Urinary bladder (tissue), 4 donors: ENCODE data around the gene GSPT2. TPM values are rescaled to one million over a fixed set of nuclear protein-coding genes. Genes with fewer than 3 reads are reported as not detected.
"Not testable (repeated sequence)": the region's sequence is repeated elsewhere in the genome, so short reads cannot be mapped to it uniquely, and the experiment has no call there.

ENCODE experiments used
- DNase-seq: peaks from one replicate; pipeline ENCODE4 v3.0.0-alpha.2; 2015; ENCODE audit errors: extremely low spot score
- H3K27ac ChIP-seq: one replicate; pipeline ENCODE4 v1.5.1; 2013; ENCODE audit warnings: low read depth, mild to moderate bottlenecking, moderate library complexity
- H3K36me3 ChIP-seq: one replicate; pipeline ENCODE4 v1.6.1; 2013; ENCODE audit warnings: mild to moderate bottlenecking, moderate library complexity; ENCODE audit not compliant: insufficient read depth
- H3K4me1 ChIP-seq: one replicate; pipeline ENCODE4 v1.6.1; 2013; ENCODE audit warnings: mild to moderate bottlenecking, moderate library complexity; ENCODE audit not compliant: insufficient read depth
- H3K4me3 ChIP-seq: one replicate; pipeline ENCODE4 v1.5.1; 2013; ENCODE audit warnings: low read depth, low read length
- WGBS: extraction: QIAGEN DNeasy Blood & Tissue Kit; methylation state at CpG from one replicate; pipeline ENCODE4 v1.1.7; 2013; 5-methylcytosine and 5-hydroxymethylcytosine counted together
- polyA plus RNA-seq: library from polyadenylated mRNA; stranded (reverse); fragments of 200-250 nt; gene quantifications from one replicate; pipeline ENCODE4 v1.2.3, GENCODE V29; 2013
- total RNA-seq: library from RNA; depleted of rRNA; stranded (reverse); fragments of >200 nt; gene quantifications from one replicate; pipeline ENCODE4 v1.2.3, GENCODE V29; 2014
- donor health status: healthy with polysubstance abuse.
- donor health status: healthy.

Gene GSPT2
- total RNA-seq (11.6 TPM), polyA plus RNA-seq (9.2 TPM)

DNA sequence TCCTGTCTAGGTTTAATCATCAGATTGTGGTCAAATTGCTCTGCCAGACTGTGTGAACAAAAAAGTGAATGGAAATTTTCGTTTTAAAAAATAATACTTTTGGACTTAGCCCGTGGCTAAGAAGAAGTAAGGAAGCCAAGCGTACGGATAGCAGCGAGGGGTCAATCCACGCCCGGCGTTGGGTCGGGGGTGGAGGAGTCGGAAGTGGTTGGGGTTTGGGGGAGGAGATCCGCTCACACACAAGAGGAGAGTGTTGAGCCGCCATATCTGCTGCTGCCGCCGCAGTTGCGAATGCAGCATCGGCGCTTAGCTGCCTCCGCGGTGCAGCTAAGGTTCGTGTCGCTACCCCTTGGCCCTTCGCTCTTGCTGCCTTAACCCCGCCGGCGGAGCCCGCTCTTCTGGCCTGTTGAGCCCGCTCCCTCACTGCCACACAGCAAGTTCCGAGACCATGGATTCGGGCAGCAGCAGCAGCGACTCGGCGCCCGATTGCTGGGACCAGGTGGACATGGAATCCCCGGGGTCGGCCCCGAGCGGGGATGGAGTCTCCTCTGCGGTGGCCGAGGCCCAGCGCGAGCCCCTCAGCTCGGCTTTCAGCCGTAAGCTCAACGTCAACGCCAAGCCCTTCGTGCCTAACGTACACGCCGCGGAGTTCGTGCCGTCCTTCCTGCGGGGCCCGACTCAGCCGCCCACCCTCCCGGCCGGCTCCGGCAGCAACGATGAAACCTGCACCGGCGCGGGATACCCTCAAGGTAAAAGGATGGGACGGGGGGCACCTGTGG lies at the start of gene GSPT2:
GSPT2 (plus strand) TSS at position 264 of the 779 bp plus-strand sequence; CDS start at position 449, 185 bp downstream.
- H3K36me3 ChIP-seq: no peaks in the 10 kb centered on the region
- WGBS: under 1% methylated on average over 63 of the region's 63 CpGs
- peak within 1 kb of the TSS; percentile 48 for H3K4me3 ChIP-seq
- DNase-seq: peak; percentile 36
- no peaks in the 10 kb centered on the region for H3K4me1 ChIP-seq
- peak within 1 kb of the TSS; percentile 27 for H3K27ac ChIP-seq

DNA sequence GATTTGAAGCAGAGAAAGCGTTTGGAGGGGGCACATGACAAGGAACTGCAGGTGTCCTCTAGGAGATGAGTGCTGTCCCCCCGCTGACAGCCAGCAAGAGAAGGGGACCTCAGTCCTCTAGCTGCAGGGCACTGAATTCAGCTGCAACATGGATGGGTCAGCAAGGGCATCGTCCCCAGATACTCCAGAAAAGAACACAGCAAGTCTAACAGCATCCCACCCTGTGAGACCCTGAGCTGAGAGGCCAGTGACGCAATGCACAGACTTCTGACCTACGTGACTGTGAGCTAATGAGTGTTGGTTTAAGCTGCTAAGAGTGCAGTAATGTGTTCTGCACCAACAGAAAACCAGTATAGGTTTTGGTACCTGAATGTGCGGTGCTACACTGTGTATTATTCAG lies 49.0 kb upstream of the GSPT2 start:
- Histone ChIP-seq H3K4me3 (no peak overlapping the region), H3K36me3 (no peaks in the 10 kb centered on the region), H3K27ac (no peak overlapping the region), H3K4me1 (no peaks in the 10 kb centered on the region)
- DNase-seq: no peak
- 76% methylated on average over 6 of the region's 6 CpGs for WGBS

DNA sequence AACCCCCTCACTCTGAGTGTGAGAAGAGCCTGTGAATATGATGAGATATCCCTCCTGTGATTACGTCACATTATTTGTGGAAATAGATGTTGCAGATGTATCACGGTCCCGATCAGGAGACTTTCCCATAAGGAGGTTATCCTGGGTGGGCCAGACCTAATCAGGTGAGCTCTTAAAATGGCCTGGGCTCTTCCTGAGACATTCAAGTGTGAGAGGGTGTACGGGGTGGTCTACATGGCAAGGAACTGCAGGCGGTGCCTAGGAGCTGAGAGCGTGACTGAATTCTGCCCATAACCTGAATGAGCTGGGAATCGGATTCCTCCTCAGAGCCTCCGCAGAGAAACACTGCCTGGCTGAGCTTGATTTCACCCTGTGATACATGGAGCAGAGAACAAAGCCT lies 45.8 kb upstream of the GSPT2 start:
- Histone ChIP-seq H3K27ac (no peak overlapping the region), H3K36me3 (no peaks in the 10 kb centered on the region), H3K4me3 (no peak overlapping the region), H3K4me1 (no peaks in the 10 kb centered on the region)
- DNase-seq: no peak
- WGBS: 93% methylated on average over 8 of the region's 8 CpGs

DNA sequence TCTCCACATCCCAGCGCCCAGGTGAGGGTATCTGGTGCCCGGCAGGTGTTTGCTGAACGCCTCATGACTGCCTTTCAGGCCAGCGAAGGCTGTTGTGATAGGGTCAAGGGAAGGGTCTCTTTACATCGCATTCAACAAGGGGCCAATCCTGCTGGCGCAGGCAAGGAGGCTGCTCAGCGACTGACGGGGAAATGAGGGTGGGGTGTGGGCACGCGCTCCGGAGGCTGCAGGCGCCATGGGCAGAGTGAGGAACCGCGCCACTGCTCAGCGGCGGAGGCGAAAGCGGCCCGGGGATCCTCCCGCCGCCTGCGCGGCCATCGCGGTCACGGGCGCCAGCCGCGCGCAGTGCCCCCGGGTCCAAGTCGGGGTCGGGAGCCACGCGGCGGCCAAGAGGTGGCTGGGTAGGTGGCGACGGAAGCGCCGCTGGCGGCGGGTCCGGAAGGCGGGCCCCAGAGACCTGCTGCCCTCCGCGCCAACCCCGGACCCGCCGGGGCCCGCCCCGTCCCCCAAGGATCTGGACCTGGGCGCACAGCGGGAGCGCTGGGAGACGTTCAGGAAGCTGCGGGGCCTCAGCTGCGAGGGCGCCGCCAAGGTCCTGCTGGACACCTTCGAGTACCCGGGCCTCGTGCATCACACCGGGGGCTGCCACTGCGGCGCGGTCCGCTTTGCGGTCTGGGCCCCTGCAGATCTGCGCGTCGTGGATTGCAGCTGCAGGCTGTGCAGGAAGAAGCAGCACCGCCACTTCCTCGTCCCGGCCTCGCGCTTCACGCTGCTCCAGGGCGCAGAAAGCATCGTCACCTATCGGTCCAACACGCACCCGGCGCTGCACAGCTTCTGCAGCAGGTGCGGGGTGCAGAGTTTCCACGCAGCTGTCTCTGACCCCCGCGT lies 32.7 kb upstream of the GSPT2 start, which contains the start of gene CENPVL1:
CENPVL1 (plus strand) TSS at position 236 of the 888 bp plus-strand sequence; CDS start at position 236, 0 bp downstream.
- DNase-seq, H3K36me3 ChIP-seq, H3K4me3 ChIP-seq, H3K27ac ChIP-seq, H3K4me1 ChIP-seq: not testable (repeated sequence)
- no CpG with 5 or more reads among the region's 87 CpGs for WGBS

DNA sequence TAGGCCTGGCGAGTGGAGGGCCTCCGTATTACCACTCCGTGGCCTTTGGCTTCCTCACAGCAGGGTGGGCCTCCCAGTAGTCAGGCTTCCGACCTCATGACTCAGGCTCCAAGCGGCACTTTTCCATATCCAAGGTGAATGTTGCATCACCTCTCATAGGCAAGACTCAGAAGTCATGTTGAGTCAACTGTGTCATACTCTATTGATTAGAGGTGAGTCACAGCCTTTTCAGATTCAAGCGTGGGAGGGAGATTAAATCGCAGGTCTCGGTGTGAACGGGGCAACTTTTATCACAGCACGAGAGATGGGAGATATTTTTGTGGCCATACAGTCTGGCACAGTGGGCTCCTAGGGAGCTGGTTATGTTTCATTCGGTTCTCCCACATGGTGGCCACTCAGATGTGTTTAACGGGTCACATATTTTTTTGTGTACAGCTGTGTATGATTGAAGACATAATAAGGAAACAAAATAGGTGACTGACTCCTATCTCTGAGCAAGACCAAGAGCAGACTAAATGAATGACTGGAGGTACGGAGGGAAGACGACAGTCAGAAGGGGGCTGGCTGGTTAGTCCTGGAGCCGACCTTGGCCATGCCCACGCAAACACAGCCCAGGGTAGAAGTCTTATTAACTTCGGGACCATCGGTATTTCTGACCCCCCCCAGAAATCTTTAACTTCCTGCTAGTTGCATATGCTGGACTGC lies 30.1 kb upstream of the GSPT2 start:
- H3K27ac ChIP-seq, H3K36me3 ChIP-seq, H3K4me1 ChIP-seq, H3K4me3 ChIP-seq, DNase-seq: not testable (repeated sequence)
- no CpG with 5 or more reads among the region's 18 CpGs for WGBS

DNA sequence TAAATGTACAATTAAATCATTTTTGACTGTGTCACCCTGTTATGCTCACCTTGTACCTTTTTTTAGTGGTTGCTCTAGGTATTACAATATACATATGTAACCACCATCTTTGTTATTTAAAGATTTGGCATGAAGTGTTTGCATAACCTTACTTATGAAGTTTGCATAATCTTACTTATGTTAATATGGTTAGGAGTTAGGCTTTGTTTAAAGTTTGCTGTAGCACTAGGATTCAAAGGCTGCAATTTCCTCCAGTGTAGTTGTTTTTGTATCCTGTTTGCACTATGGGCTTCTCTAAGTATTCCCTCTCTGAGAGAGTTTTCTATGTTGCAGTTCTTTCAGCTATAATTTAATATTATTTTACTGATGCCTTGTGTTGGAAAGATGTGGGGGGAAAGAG lies 15.0 kb upstream of the GSPT2 start:
- Histone ChIP-seq H3K4me1 (no peaks in the 10 kb centered on the region), H3K36me3 (no peaks in the 10 kb centered on the region), H3K27ac (no peak overlapping the region), H3K4me3 (no peak overlapping the region)
- no peak for DNase-seq

DNA sequence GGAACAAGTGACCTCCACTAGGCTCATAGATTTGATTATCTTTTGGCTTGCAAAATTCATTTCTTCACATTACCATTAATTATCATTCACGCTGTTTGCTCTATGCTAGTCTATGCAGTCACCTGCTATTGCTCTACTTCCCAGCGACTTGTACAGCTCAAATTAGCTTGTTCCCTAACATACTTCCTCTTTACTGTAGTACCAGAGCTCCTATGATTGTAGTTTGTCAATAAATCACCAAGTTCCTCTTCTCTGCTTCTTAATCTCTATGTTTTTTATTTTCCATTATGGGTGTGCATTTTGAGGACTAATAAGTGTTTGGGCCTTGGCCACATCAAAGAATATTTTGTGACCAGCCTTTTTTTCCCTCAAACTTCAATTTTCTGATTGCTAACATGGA lies 6.2 kb upstream of the GSPT2 start:
- no peaks in the 10 kb centered on the region for H3K4me1 ChIP-seq
- no peak for DNase-seq
- no peak overlapping the region for H3K4me3 ChIP-seq
- H3K27ac ChIP-seq: no peak overlapping the region
- 75% methylated on average over 2 of the region's 2 CpGs for WGBS
- H3K36me3 ChIP-seq: no peaks in the 10 kb centered on the region

DNA sequence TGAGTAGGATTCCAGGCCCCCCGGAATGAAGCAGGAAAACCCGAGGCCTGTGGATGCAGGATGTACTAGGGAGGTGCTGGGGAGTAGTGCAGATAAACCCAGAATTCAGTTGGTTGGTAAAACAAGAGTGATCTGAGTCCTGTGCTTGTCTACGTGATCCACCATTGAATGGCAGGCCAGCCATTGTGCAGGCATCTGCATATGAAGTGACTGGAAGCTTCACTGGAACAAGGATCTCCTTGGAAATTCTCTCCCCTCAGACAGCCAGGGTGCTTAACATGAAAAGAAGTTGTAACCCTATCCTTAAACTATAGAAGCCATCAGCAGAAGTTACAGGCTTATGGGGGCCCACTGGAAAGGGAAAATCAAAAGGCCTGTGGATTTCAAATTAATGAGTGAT lies 656 bp upstream of the GSPT2 start:
- Histone ChIP-seq H3K4me3 (no peak overlapping the region), H3K4me1 (no peaks in the 10 kb centered on the region), H3K36me3 (no peaks in the 10 kb centered on the region), H3K27ac (no peak overlapping the region)
- WGBS: 72% methylated on average over 3 of the region's 3 CpGs
- DNase-seq: no peak

DNA sequence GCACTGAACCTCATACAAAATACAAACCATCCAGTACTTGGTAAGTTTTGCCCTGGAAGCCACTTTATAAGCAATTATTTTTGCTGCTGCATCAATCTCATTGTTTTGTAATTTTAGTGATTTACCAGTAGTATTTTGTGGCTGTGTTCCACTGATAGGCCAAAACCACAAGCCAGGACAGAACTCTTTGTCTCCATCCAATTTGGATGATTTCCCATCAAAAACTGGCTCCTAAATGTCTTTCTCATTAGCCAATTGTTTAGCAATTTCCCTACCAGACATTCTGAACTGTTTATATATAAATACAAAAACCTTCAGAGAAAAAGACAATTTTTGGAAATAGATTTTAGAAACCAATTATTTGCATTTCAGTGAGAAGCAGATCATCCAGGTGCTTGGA lies 4.4 kb downstream of the GSPT2 start:
- no peaks in the 10 kb centered on the region for H3K4me1 ChIP-seq
- H3K27ac ChIP-seq: no peak overlapping the region
- no peak for DNase-seq
- H3K36me3 ChIP-seq: no peaks in the 10 kb centered on the region
- no peak overlapping the region for H3K4me3 ChIP-seq

DNA sequence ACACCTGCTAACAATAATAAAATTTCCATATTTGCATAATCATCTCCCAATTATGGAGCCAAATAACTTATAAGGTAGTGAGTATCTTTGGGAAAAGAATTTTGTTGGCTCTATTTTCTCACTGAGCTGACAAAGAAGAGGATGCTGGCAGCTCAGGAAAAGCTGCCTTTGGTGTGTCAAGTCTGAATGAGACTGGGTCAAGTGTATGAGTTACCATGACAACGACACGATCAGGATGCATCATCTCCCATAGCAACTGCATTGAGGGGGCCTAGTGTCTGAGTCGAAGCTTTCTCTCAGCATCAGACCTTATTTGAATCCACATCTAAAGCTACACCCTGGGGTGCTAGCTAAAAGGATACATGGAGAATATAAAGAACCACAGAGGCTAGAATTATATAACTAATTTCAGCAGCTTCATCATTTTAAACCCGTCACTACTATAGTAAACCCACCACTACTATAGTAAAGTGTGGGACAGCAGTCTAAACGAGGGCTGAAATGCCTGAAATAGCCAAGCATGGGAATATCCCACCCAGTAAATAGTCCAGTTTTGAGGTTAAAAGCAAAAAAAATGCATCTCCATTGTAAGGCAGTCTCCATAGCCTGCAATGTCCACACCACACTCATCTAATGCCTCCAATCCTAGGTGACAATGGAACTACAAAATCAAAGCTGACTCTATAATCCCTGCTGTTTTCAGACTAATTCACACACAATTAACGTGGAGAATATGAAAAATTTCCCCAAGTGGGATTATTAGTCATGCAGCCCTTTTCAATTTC lies 16.0 kb downstream of the GSPT2 start:
- Histone ChIP-seq H3K4me1 (no peaks in the 10 kb centered on the region), H3K4me3 (no peak overlapping the region), H3K27ac (no peak overlapping the region), H3K36me3 (no peaks in the 10 kb centered on the region)
- no peak for DNase-seq
- 48% methylated on average over 6 of the region's 6 CpGs for WGBS

DNA sequence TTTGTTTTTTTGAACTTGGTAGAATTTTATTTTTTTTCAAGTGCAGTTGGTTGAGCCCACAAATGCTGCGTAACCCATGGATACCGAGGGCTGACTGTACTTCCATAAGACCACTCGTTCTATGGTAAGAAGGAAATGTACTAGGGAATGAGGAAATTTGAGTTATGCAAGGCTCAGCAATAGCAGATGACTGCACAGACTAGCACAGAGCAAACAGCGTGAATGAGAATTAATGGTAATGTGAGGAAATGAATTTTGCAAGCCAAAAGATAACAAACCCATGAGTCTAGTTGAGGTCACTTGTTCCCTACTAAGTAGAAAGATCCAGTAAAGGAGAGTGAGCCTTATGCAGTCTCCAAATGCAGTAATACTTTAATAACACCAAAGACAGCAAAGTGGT lies 17.4 kb downstream of the GSPT2 start:
- Histone ChIP-seq H3K27ac (no peak overlapping the region), H3K36me3 (no peaks in the 10 kb centered on the region), H3K4me1 (no peaks in the 10 kb centered on the region), H3K4me3 (no peak overlapping the region)
- 78% methylated on average over 4 of the region's 4 CpGs for WGBS
- DNase-seq: no peak

DNA sequence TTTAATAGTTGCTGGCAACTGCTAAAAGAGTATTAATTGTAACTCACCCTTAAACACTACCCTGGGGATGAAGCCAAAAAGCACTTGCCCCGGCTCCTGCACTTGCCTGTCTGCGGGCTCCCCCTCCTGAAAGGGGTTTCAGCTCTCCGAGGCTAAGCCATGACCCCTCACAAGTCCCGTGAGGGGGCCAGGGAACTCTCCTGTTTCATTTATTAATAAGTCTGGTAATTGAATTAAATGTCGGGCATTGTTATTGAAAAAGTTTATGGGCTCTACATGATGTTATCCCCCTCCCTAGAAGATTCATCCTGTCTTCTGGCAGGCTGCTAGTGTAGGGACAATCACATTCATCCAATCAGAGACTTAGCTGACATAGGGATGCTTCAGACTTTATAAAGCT lies 23.3 kb downstream of the GSPT2 start:
- Histone ChIP-seq H3K27ac (no peak overlapping the region), H3K36me3 (no peaks in the 10 kb centered on the region), H3K4me3 (no peak overlapping the region), H3K4me1 (no peaks in the 10 kb centered on the region)
- DNase-seq: no peak
- 68% methylated on average over 5 of the region's 5 CpGs for WGBS

DNA sequence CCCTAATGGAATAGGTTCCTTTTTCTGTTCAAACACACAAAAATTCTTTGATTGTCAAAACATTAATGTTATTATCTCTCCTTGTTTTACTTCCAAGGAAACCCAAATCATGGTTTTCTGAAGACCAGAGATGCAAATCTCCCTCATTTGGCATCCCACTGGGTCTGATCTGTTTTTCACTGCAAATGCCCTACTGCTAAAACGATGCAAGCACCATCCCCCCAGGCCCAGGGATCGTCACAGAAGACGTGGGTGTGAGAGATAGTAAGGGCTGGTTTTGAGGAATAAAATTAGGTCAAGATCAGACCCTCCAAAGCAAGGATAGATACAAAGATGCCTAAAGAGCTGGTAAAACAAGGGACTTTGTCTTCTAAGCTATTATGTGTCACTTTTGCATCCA lies 33.6 kb downstream of the GSPT2 start:
- H3K27ac ChIP-seq: no peak overlapping the region
- H3K36me3 ChIP-seq: no peaks in the 10 kb centered on the region
- DNase-seq: no peak
- WGBS: 13% methylated on average over 3 of the region's 3 CpGs
- H3K4me1 ChIP-seq: no peaks in the 10 kb centered on the region
- no peak overlapping the region for H3K4me3 ChIP-seq
